HL-60 (cell line): ENCODE results near the gene ZYG11A.
"Not testable (repeated sequence)": the region's sequence is repeated elsewhere in the genome, so short reads cannot be mapped to it uniquely, and the experiment has no call there.

Source experiments
- DNase-seq, 2 experiments: peaks; one replicate each; pipeline ENCODE4 v3.0.0-alpha.2; 2010 to 2020; ENCODE audit warnings: low read depth in 1 of 2, low spot score in 1 of 2
- H3K27ac ChIP-seq: fragments of 250-450 bp; sonication (Bioruptor Pico); replicated peaks from 2 replicates; pipeline ENCODE4 v1.5.1; 2020; ENCODE audit warnings: mild to moderate bottlenecking, moderate library complexity
- H3K27me3 ChIP-seq: fragments of 250-450 bp; sonication (Bioruptor Pico); 2 replicates; pipeline ENCODE4 v1.5.1; 2021; ENCODE audit warnings: mild to moderate bottlenecking, moderate library complexity; ENCODE audit not compliant: insufficient read depth, poor library complexity, severe bottlenecking
- H3K4me3 ChIP-seq: replicated peaks from 2 replicates; pipeline ENCODE4 v1.5.1; 2011; ENCODE audit warnings: mild to moderate bottlenecking, control low read depth, low read length; ENCODE audit not compliant: insufficient read depth
- CTCF ChIP-seq: IDR thresholded peaks from one replicate; pipeline ENCODE4 v1.5.1; 2011; ENCODE audit warnings: low read length, control low read depth, inconsistent platforms; ENCODE audit not compliant: insufficient read depth
- GABPA ChIP-seq: IDR thresholded peaks from 2 replicates; pipeline ENCODE4 v1.6.1; 2012; ENCODE audit warnings: low read depth
- POLR2AphosphoS5 ChIP-seq: IDR thresholded peaks from 2 replicates; pipeline ENCODE4 v1.6.1; 2012; ENCODE audit warnings: low read depth
- SPI1 ChIP-seq: IDR thresholded peaks from 2 replicates; pipeline ENCODE4 v1.6.1; 2012; ENCODE audit warnings: low read depth, mild to moderate bottlenecking, borderline replicate concordance
- TF ChIP-seq, protein P1 (sequence below): IDR thresholded peaks from 2 replicates; pipeline ENCODE4 v1.6.1; 2012; ENCODE audit warnings: low read depth; ENCODE audit not compliant: insufficient replicate concordance

Gene ZYG11A

DNA sequence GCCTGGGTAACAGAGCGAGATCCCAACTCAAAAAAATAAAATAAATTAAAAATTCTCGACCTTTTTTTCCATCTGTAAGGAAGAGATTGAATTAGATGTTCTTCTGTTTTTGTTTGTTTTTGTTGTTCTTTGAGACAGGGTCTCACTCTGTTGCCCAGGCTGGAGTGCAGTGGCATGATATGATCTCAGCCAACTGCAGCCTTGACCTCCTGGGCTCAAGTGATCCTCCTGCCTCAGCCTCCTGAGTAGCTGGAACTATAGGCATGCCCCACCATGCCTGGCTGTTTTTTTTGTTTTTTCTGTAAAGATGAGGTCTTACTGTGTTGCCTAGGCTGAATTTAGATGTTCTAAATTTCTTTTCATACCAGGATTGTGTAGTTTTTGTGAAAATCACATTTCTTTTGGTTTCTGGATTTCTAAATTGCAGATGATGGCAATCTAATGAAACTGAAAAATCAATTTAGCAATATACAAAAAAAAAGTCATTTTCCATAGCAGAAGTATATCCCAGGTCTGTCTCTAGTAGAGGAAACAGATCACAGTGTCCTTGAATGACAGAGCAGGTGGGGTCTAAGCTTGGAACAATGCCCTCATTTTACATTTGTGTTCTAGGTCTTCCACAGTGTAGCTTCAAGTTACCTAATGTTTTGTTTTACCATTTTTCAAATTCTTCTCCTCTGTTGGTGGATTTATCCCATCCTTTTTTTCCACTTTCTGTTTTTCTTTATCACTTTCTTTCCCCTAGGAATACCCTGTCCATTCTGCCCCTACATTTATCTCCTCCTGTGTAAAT is 20.3 kb downstream of the ZYG11A start:
- H3K4me3 ChIP-seq: no peak overlapping the region
- no peak for DNase-seq

DNA sequence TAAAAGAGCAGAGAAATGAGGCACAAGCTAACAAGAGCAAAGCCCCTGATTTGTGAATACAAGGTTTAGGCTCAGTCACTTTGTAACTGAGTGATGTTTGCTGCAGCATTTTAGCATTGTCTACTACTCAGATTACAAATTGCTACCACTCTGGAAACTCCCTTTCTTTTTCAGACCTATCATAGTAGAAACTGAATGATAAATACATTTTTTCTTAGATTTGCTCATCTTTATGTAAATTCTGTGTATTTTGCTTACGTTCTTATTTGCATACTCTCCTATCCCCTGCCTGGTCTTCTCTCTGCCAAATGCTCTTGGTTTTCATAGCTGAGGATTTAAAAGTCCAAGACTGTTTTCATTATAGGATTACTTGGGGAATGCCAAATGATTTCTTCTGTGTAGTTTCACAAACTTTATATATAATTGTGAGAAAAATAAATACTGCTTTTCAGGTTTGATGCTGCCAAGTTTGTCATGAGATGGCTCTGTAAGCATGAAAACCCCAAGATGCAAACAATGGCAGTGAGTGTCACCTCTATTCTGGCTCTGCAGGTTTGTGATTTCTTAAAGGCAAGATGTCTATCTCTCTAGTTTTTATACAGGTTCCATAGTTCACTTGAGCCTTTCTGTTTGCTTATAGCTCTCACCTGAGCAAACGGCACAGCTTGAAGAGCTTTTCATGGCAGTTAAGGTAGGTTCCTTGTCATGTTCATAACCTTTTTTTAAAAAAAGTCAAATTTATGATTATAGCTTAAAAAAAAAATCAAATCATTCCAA is 24.7 kb downstream of the ZYG11A start:
- Histone ChIP-seq H3K4me3 (no peak overlapping the region), H3K27me3 (no peaks in the 10 kb centered on the region), H3K27ac (no peak overlapping the region)
- no peak for DNase-seq
- TF ChIP-seq, protein P1, sequence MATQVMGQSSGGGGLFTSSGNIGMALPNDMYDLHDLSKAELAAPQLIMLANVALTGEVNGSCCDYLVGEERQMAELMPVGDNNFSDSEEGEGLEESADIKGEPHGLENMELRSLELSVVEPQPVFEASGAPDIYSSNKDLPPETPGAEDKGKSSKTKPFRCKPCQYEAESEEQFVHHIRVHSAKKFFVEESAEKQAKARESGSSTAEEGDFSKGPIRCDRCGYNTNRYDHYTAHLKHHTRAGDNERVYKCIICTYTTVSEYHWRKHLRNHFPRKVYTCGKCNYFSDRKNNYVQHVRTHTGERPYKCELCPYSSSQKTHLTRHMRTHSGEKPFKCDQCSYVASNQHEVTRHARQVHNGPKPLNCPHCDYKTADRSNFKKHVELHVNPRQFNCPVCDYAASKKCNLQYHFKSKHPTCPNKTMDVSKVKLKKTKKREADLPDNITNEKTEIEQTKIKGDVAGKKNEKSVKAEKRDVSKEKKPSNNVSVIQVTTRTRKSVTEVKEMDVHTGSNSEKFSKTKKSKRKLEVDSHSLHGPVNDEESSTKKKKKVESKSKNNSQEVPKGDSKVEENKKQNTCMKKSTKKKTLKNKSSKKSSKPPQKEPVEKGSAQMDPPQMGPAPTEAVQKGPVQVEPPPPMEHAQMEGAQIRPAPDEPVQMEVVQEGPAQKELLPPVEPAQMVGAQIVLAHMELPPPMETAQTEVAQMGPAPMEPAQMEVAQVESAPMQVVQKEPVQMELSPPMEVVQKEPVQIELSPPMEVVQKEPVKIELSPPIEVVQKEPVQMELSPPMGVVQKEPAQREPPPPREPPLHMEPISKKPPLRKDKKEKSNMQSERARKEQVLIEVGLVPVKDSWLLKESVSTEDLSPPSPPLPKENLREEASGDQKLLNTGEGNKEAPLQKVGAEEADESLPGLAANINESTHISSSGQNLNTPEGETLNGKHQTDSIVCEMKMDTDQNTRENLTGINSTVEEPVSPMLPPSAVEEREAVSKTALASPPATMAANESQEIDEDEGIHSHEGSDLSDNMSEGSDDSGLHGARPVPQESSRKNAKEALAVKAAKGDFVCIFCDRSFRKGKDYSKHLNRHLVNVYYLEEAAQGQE: no peak
- TF ChIP-seq SPI1 (no peak), POLR2AphosphoS5 (no peak), GABPA (no peak), CTCF (no peak)

More for the DNA sequence above, 20.3 kb downstream of the ZYG11A start:
- no peaks in the 10 kb centered on the region for H3K27me3 ChIP-seq
- TF ChIP-seq GABPA (no peak), CTCF (no peak), SPI1 (no peak), POLR2AphosphoS5 (no peak)
- TF ChIP-seq, protein P1: no peak
- no peak overlapping the region for H3K27ac ChIP-seq

DNA sequence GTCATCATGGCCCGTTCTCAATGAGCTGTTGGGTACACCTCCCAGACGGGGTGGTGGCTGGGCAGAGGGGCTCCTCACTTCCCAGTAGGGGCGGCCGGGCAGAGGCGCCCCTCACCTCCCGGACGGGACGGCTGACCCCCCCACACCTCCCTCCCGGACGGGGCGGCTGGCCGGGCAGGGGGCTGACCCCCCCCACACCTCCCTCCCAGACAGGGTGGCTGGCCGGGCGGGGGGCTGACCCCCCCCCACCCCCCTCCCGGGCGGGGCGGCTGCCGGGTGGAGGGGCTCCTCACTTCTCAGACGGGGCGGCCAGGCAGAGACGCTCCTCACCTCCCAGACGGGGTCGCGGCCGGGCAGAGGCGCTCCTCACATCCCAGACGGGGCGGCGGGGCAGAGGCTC is 27.2 kb downstream of the ZYG11A start:
- not testable (repeated sequence) for H3K27me3 ChIP-seq, H3K4me3 ChIP-seq, H3K27ac ChIP-seq, DNase-seq

DNA sequence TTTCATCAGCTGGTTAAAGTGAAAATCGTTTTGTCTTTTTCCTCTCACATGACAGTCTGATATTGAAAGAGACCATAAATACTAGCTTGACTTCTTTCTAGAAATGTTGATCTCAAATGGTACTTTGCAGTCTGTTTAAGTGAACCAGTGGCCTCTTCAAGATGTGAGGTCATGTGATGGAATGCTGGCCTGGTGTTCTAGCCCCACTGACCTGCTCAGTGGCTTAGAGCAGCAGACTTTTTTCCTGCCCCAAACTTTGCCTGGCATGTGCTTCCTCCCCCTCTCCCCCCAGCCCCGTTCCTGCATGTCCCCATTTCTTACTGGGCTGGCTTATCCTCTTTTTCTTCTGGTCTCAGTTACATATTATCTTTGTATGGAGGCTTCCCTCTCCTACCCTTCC is 34.3 kb downstream of the ZYG11A start:
- H3K27me3 ChIP-seq: no peaks in the 10 kb centered on the region
- H3K27ac ChIP-seq: no peak overlapping the region
- TF ChIP-seq, protein P1: no peak
- TF ChIP-seq CTCF: no peak
- no peak for TF ChIP-seq SPI1
- TF ChIP-seq POLR2AphosphoS5: no peak
- TF ChIP-seq GABPA: no peak
- no peak overlapping the region for H3K4me3 ChIP-seq
- DNase-seq: no peak
